ENCODE data around the gene BBS7. TPM values are rescaled to one million over a fixed set of nuclear protein-coding genes. Genes with fewer than 3 reads are reported as not detected.

The BBS7 gene
- total RNA-seq, 1 experiment from 2014 or later: 26.2 TPM

DNA sequence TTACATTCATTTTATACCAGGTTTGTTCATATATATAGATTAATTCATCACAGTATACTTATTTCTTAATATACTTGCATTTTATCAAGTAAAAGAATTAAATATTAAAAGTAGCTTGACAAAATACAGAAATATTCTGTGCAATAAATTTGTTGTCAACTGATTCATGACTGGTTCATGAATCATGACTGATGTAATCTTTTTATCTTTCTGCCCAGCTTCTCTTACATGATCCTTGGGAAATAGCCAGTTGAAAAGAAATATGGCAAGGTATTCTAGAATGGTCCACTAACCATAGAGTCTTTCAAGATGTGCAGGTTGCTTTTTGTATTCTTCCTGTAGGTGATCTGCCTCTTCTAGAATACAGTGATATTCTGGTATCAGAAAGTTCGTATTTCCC is 42.4 kb downstream of the BBS7 start:
- H3K79me2 ChIP-seq (ENCODE audit: insufficient read depth, low read length): peaks cover under 1% of the 10 kb centered on the region; the same call in 1 of the 2 replicates
- no peak overlapping the region for H3K23ac ChIP-seq (ENCODE audit: insufficient read length, low read depth, low read length)
- H3K9me3 Mint-ChIP-seq: no peaks in the 10 kb centered on the region
- no peak overlapping the region for H3K18ac ChIP-seq (ENCODE audit: insufficient read length, low read depth, low read length)
- TF ChIP-seq, protein P1, sequence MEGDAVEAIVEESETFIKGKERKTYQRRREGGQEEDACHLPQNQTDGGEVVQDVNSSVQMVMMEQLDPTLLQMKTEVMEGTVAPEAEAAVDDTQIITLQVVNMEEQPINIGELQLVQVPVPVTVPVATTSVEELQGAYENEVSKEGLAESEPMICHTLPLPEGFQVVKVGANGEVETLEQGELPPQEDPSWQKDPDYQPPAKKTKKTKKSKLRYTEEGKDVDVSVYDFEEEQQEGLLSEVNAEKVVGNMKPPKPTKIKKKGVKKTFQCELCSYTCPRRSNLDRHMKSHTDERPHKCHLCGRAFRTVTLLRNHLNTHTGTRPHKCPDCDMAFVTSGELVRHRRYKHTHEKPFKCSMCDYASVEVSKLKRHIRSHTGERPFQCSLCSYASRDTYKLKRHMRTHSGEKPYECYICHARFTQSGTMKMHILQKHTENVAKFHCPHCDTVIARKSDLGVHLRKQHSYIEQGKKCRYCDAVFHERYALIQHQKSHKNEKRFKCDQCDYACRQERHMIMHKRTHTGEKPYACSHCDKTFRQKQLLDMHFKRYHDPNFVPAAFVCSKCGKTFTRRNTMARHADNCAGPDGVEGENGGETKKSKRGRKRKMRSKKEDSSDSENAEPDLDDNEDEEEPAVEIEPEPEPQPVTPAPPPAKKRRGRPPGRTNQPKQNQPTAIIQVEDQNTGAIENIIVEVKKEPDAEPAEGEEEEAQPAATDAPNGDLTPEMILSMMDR (conservative IDR thresholded peaks at IDR 0.05): no peak
- no peak overlapping the region for H2AK5ac ChIP-seq (ENCODE audit: insufficient read length, low read length)
- peaks cover 1% of the 10 kb centered on the region for H3K23me2 ChIP-seq (ENCODE audit: insufficient read length, low read depth, low read length, poor library complexity, severe bottlenecking)
- H3K4me1 Mint-ChIP-seq: 0 out of 4 replicates have a peak, but pooled peaks cover 0 to 3% of the 10 kb centered on the region in 2 experiments
- H3K14ac ChIP-seq (ENCODE audit: insufficient read depth, low read length): no peak overlapping the region
- no peak overlapping the region for H2BK20ac ChIP-seq (ENCODE audit: low read depth, low read length, poor library complexity, severe bottlenecking)
- H3K4me2 ChIP-seq (ENCODE audit: insufficient read depth, insufficient read length, low read length): no peak overlapping the region
- no peak overlapping the region for H3K9ac ChIP-seq (ENCODE audit: extremely low read depth, insufficient read length, low read length)
- no peak overlapping the region for H2BK12ac ChIP-seq (ENCODE audit: insufficient read length, low read depth, low read length)
- no peak overlapping the region for H2BK120ac ChIP-seq (ENCODE audit: low read depth, low read length, poor library complexity, severe bottlenecking)
- H3K27ac Mint-ChIP-seq: no peak overlapping the region
- H3K4ac ChIP-seq (ENCODE audit: low read depth, low read length): no peak overlapping the region
- no peaks in the 10 kb centered on the region for H4K20me1 ChIP-seq (ENCODE audit: control insufficient read depth, insufficient read depth, insufficient read length)
- no CpG with 5 or more reads among the region's 1 CpG for WGBS (ENCODE audit: extremely low coverage, insufficient read length, low lambda C conversion rate)
- no peak overlapping the region for H3K27ac ChIP-seq (ENCODE audit: insufficient read length, low read depth, low read length)
- H4K5ac ChIP-seq (ENCODE audit: insufficient read length, low read depth, low read length): no peak overlapping the region
- H3K27me3 ChIP-seq (ENCODE audit: insufficient read depth, low read length): no peaks in the 10 kb centered on the region
- no peak overlapping the region for H3K4me3 Mint-ChIP-seq
- no peak overlapping the region for H2BK5ac ChIP-seq (ENCODE audit: insufficient read length, low read length)
- H3K9me3 ChIP-seq (ENCODE audit: control insufficient read depth, low read depth, low read length): no peaks in the 10 kb centered on the region
- H2BK15ac ChIP-seq (ENCODE audit: low read depth, low read length): no peak overlapping the region
- peaks cover 0 to 10% (median 3%) of the 10 kb centered on the region in 3 experiments; a peak in 5 of 7 replicates for H3K36me3 Mint-ChIP-seq (ENCODE audit: insufficient read depth in 1 of 3, low read depth in 3 of 3)
- H4K91ac ChIP-seq (ENCODE audit: insufficient read length, low read depth, low read length): no peak overlapping the region
- H3K79me1 ChIP-seq (ENCODE audit: insufficient read depth, low read depth, low read length, poor library complexity, severe bottlenecking): no peaks in the 10 kb centered on the region
- no peak overlapping the region for H3K56ac ChIP-seq (ENCODE audit: insufficient read length, low read depth, low read length)
- H3K4me1 ChIP-seq (ENCODE audit: insufficient read depth, low read length): no peaks in the 10 kb centered on the region
- H3K27me3 Mint-ChIP-seq (ENCODE audit: low read depth): no peaks in the 10 kb centered on the region
- no peak overlapping the region for H3T11ph ChIP-seq (ENCODE audit: low read length)
- no peak overlapping the region for H2AFZ ChIP-seq (ENCODE audit: low read length)
- DNase-seq: no peak
- H4K8ac ChIP-seq (replicated peaks; ENCODE audit: insufficient read length, low read depth, low read length): no peak overlapping the region
